Right atrium auricular region (tissue), 2 donors: ENCODE measurements around the gene PRRC2C. TPM values are rescaled to one million over a fixed set of nuclear protein-coding genes. Genes with fewer than 3 reads are reported as not detected.
"Not testable (repeated sequence)": the region's sequence is repeated elsewhere in the genome, so short reads cannot be mapped to it uniquely, and the experiment has no call there.

Experiments used
- DNase-seq: peaks from one replicate; pipeline ENCODE4 v3.0.0-alpha.2; 2019; ENCODE audit warnings: low spot score
- H3K27ac ChIP-seq, 2 donors: fragments of 200-600 bp; sonication (generic); 1 replicate in 1 of 2; 2 replicates in 1 of 2; pipeline ENCODE4 v1.5.1; 2016 to 2019
- H3K27me3 ChIP-seq, 2 donors: fragments of 200-600 bp; sonication (generic); one replicate each; pipeline versions ENCODE4 v1.5.1 to v1.6.0; 2017 to 2019
- H3K36me3 ChIP-seq: fragments of 200-600 bp; sonication (generic); one replicate; pipeline ENCODE4 v1.5.1; 2016
- H3K4me1 ChIP-seq, 2 donors: fragments of 200-600 bp; sonication (generic); one replicate each; pipeline versions ENCODE4 v1.5.1 to v1.6.0; 2017 to 2019
- H3K4me3 ChIP-seq, 2 donors: fragments of 200-600 bp; sonication (generic); 1 replicate in 1 of 2; 2 replicates in 1 of 2; pipeline ENCODE4 v1.5.1; 2017 to 2019; ENCODE audit warnings: mild to moderate bottlenecking in 1 of 2, moderate library complexity in 1 of 2
- H3K9me3 ChIP-seq, 2 donors: fragments of 200-600 bp; sonication (generic); one replicate each; pipeline ENCODE4 v1.5.1; 2019
- CTCF ChIP-seq, 2 donors: fragments of 200-600 bp; sonication (generic); IDR thresholded peaks; one replicate each; pipeline ENCODE4 v1.5.1; 2019; ENCODE audit warnings: antibody characterized with exemption in 2 of 2
- total RNA-seq, 2 donors: library from RNA; depleted of rRNA; stranded (reverse); fragments of >200 nt; gene quantifications; one replicate each; pipeline ENCODE4 v1.1.0, GENCODE V29; 2016

Gene PRRC2C
- total RNA-seq, 2 donors from 2014 or later: 45.2 to 49.4 TPM

- Histone ChIP-seq H3K27ac (no peak overlapping the region), H3K27me3 (no peaks in the 10 kb centered on the region), H3K4me1 (no peaks in the 10 kb centered on the region), H3K36me3 (no peaks in the 10 kb centered on the region), H3K9me3 (no peaks in the 10 kb centered on the region), H3K4me3 (no peak overlapping the region)
- no peak for TF ChIP-seq CTCF (IDR thresholded peaks at IDR 0.05)
- no peak for DNase-seq
These were observed 128.0 kb downstream of the PRRC2C start for GRCh38 chr1:171613282-171613681.

DNA sequence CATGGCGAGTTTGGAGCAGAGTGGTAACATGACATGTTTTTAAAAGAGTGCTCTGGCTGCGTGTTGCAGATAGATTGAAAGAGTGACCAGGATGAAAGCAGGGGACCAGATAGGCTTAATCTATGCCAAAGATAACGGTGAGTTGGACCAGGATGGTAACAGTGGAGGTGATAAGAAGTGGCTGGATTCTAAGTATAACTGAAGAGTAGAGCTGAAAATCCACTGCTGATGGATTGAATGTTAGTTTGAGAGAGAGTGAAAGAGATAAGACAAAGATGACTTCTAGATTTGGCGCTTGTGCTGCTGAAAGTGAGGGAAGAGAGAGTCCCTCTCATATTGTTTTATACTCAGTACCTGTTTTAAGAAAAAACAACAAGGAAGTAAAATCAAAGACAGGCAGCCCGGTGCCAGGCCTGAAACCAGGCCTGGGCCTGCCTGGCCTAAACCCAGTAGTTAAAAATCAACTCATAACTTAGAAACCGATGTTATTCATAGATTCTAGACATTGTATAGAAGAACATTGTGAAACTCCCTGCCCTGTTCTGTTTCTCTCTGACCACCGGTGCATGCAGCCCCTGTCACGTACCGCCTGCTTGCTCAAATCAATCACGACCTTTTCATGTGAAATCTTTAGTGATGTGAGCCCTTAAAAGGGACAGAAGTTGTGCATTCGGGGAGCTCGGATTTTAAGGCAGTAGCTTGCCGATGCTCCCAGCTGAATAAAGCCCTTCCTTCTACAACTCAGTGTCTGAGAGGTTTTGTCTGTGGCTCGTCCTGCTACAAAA, 130.0 kb downstream of the PRRC2C start:
- H3K4me3 ChIP-seq, H3K9me3 ChIP-seq, H3K4me1 ChIP-seq, H3K36me3 ChIP-seq, H3K27me3 ChIP-seq, H3K27ac ChIP-seq, DNase-seq: not testable (repeated sequence)

- Histone ChIP-seq H3K36me3 (no peaks in the 10 kb centered on the region), H3K27me3 (no peaks in the 10 kb centered on the region), H3K27ac (no peak overlapping the region), H3K4me1 (no peaks in the 10 kb centered on the region), H3K4me3 (no peak overlapping the region), H3K9me3 (no peaks in the 10 kb centered on the region)
- no peak for TF ChIP-seq CTCF (IDR thresholded peaks at IDR 0.05)
- no peak for DNase-seq
These were observed 131.3 kb downstream of the PRRC2C start for GRCh38 chr1:171616586-171616985.

GRCh38 chr1:171622152-171622462, 136.8 kb downstream of the PRRC2C start, which contains the start of gene MYOCOS:
Gene MYOCOS (plus strand): TSS chr1:171622243. CDS start chr1:171623884, 1,641 bp downstream.
- no peak within 1 kb of the TSS for H3K4me3 ChIP-seq
- H3K4me1 ChIP-seq: no peaks in the 10 kb centered on the region
- DNase-seq: no peak
- H3K27me3 ChIP-seq: no peaks in the 10 kb centered on the region
- no peak within 1 kb of the TSS for H3K27ac ChIP-seq
- no peak for TF ChIP-seq CTCF (IDR thresholded peaks at IDR 0.05)
- no peaks in the 10 kb centered on the region for H3K36me3 ChIP-seq
- no peaks in the 10 kb centered on the region for H3K9me3 ChIP-seq

DNA sequence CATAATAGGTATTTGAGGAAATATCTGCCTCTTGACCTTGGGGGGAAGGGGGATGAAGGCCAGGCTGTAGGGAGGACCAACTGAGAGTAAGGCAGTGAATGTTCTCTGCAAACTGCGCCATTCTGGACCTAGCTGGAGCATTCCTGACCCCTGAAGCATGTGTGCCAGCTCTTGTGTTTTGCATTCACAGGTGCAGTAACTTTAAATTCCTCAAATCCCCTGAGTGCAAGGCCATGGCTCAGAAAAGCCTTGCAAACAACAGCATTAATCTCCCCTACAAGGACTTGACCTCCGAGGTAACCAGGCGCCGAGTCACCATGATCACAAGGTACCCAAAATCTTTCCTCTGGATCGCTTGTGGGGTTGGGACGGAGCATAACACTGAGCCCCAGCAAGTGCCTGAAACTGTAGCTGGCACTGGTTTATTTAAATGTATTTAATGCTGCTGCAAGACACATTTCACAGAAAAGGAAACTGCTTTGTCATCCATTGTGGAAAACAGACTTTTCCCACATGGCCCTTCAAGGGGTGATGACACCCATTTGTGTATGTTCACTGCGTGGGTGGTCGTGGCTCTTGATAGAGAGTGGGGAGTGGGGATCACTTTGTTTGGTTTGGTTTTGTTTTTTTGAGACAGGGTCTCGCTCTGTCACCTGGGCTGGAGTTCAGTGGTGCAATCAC, 138.5 kb downstream of the PRRC2C start:
- no peaks in the 10 kb centered on the region for H3K9me3 ChIP-seq
- H3K4me1 ChIP-seq: no peaks in the 10 kb centered on the region
- TF ChIP-seq CTCF (IDR thresholded peaks at IDR 0.05): no peak
- no peak overlapping the region for H3K4me3 ChIP-seq
- H3K36me3 ChIP-seq: no peaks in the 10 kb centered on the region
- no peak for DNase-seq
- H3K27me3 ChIP-seq: no peaks in the 10 kb centered on the region
- H3K27ac ChIP-seq: no peak overlapping the region

- no peak for DNase-seq
- Histone ChIP-seq H3K4me3 (no peak overlapping the region), H3K9me3 (no peaks in the 10 kb centered on the region), H3K36me3 (no peaks in the 10 kb centered on the region), H3K4me1 (no peaks in the 10 kb centered on the region), H3K27me3 (no peaks in the 10 kb centered on the region), H3K27ac (no peak overlapping the region)
- TF ChIP-seq CTCF (IDR thresholded peaks at IDR 0.05): no peak
These were observed 139.9 kb downstream of the PRRC2C start for GRCh38 chr1:171625225-171625624.
